Endodermal cell (in vitro differentiated cells): ENCODE measurements around the gene PNPLA8. TPM values are rescaled to one million over a fixed set of nuclear protein-coding genes. Genes with fewer than 3 reads are reported as not detected.
"Not testable (repeated sequence)": the region's sequence is repeated elsewhere in the genome, so short reads cannot be mapped to it uniquely, and the experiment has no call there.

ENCODE experiments used
- DNase-seq: peaks from one replicate; pipeline ENCODE4 v3.0.0-alpha.2; 2017
- H3K27ac ChIP-seq: 2 replicates; pipeline ENCODE4 v1.5.1; 2013; ENCODE audit warnings: mild to moderate bottlenecking, low read depth, low read length, moderate library complexity
- H3K27me3 ChIP-seq: 2 replicates; pipeline ENCODE4 v1.6.1; 2013; ENCODE audit warnings: mild to moderate bottlenecking, low read length, moderate library complexity; ENCODE audit not compliant: insufficient read depth, control insufficient read depth, poor library complexity, severe bottlenecking
- H3K36me3 ChIP-seq: 2 replicates; pipeline ENCODE4 v1.7.0; 2013; ENCODE audit warnings: mild to moderate bottlenecking, low read length, moderate library complexity; ENCODE audit not compliant: control insufficient read depth, insufficient read depth
- H3K4me1 ChIP-seq: one replicate; pipeline ENCODE4 v1.7.0; 2013; ENCODE audit warnings: low read length; ENCODE audit not compliant: control insufficient read depth, insufficient read depth
- H3K4me3 ChIP-seq: 2 replicates; pipeline ENCODE4 v1.5.1; 2013; ENCODE audit warnings: mild to moderate bottlenecking, low read length, moderate library complexity
- H3K9ac ChIP-seq: 2 replicates; pipeline ENCODE4 v1.6.1; 2013; ENCODE audit warnings: mild to moderate bottlenecking, low read length, moderate library complexity; ENCODE audit not compliant: poor library complexity, severe bottlenecking; ENCODE audit errors: extremely low read depth
- H3K9me3 ChIP-seq: 2 replicates; pipeline ENCODE4 v1.6.1; 2013; ENCODE audit warnings: mild to moderate bottlenecking, low read length, moderate library complexity; ENCODE audit not compliant: control insufficient read depth
- H3K27ac Mint-ChIP-seq: 2 replicates; pipeline ENCODE4 v1.8.0; 2020; ENCODE audit warnings: mixed read lengths
- H3K27me3 Mint-ChIP-seq: 2 replicates; pipeline ENCODE4 v1.8.0; 2021; ENCODE audit warnings: mild to moderate bottlenecking, mixed read lengths; ENCODE audit not compliant: insufficient read depth
- H3K36me3 Mint-ChIP-seq: 2 replicates; pipeline ENCODE4 v1.8.0; 2020; ENCODE audit warnings: low read depth, mixed read lengths
- H3K4me1 Mint-ChIP-seq: 2 replicates; pipeline ENCODE4 v1.8.0; 2020; ENCODE audit warnings: mixed read lengths
- H3K4me3 Mint-ChIP-seq: 2 replicates; pipeline ENCODE4 v1.8.0; 2020; ENCODE audit warnings: mild to moderate bottlenecking, moderate library complexity, mixed read lengths
- H3K9me3 Mint-ChIP-seq: 2 replicates; pipeline ENCODE4 v1.8.0; 2020; ENCODE audit warnings: mild to moderate bottlenecking, mixed read lengths
- WGBS, 2 experiments: methylation state at CpG; one replicate each; pipeline versions ENCODE4 v1.1.5 to v1.1.7; 2013; ENCODE audit warnings: missing lambda C conversion rate in 2 of 2, mixed read lengths in 1 of 2; ENCODE audit not compliant: insufficient coverage in 1 of 2, insufficient read length in 1 of 2; 5-methylcytosine and 5-hydroxymethylcytosine counted together
- total RNA-seq, 2 donors: library from RNA; stranded (reverse); fragmentation: NEBNext Ultra II Directional in 1 of 2; extraction: Animal tissue kit (Norgen Biotek cat#: 25700) in 1 of 2; gene quantifications; 2 replicates in 1 of 2; 3 replicates in 1 of 2; pipeline ENCODE4 v1.2.1, GENCODE V29; 2021
- TF ChIP-seq, protein P1 (sequence below): fragments of 200-600 bp; sonication (generic); conservative IDR thresholded peaks from 2 replicates; pipeline ENCODE4 v1.5.0; 2021; ENCODE audit warnings: antibody characterized with exemption, mild to moderate bottlenecking

PNPLA8 gene
- total RNA-seq, 2 donors from 2014 or later: 15.9 to 20.1 TPM

GRCh38 chr7:108468246-108468645 is 57.7 kb downstream of the PNPLA8 start:
- 43 to 65% methylated on average over 3 to 4 of the region's 4 CpGs for WGBS, 2 experiments
- peaks cover 9% of the 10 kb centered on the region for H3K4me1 ChIP-seq
- no peaks in the 10 kb centered on the region for H3K9me3 Mint-ChIP-seq
- H3K4me3 ChIP-seq: peak overlapping the region; percentile 20
- no peaks in the 10 kb centered on the region for H3K27me3 Mint-ChIP-seq
- no peak overlapping the region for H3K27ac ChIP-seq
- no peaks in the 10 kb centered on the region for H3K36me3 ChIP-seq
- TF ChIP-seq, protein P1, sequence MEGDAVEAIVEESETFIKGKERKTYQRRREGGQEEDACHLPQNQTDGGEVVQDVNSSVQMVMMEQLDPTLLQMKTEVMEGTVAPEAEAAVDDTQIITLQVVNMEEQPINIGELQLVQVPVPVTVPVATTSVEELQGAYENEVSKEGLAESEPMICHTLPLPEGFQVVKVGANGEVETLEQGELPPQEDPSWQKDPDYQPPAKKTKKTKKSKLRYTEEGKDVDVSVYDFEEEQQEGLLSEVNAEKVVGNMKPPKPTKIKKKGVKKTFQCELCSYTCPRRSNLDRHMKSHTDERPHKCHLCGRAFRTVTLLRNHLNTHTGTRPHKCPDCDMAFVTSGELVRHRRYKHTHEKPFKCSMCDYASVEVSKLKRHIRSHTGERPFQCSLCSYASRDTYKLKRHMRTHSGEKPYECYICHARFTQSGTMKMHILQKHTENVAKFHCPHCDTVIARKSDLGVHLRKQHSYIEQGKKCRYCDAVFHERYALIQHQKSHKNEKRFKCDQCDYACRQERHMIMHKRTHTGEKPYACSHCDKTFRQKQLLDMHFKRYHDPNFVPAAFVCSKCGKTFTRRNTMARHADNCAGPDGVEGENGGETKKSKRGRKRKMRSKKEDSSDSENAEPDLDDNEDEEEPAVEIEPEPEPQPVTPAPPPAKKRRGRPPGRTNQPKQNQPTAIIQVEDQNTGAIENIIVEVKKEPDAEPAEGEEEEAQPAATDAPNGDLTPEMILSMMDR: no peak
- DNase-seq: peak; percentile 60
- no peaks in the 10 kb centered on the region for H3K36me3 Mint-ChIP-seq
- peaks cover 14% of the 10 kb centered on the region for H3K4me1 Mint-ChIP-seq
- no peak overlapping the region for H3K9ac ChIP-seq
- H3K9me3 ChIP-seq: no peaks in the 10 kb centered on the region
- no peaks in the 10 kb centered on the region for H3K27me3 ChIP-seq
- H3K4me3 Mint-ChIP-seq: no peak overlapping the region
- H3K27ac Mint-ChIP-seq: peak overlapping the region; percentile 61

DNA sequence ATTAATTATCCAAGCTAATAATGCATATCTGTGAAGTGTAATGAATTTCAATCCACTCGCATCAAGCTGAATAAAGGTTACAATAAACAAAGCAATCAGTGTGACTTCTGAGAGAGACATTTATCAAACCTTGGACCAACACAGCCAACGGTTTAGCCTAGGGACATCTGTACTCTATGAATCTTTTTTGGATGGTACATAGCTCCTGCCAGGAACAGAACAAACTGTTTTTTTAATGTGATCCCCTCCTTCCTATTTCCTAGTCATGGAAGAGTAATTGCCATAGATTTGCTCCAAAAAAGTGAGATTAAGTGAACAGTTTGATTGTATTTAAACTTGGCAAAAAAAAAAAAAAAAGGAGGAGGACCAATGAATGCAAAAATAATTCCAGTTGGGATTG is 58.5 kb downstream of the PNPLA8 start:
- no peaks in the 10 kb centered on the region for H3K36me3 ChIP-seq
- no peak overlapping the region for H3K27ac ChIP-seq
- H3K36me3 Mint-ChIP-seq: no peaks in the 10 kb centered on the region
- peaks cover 9% of the 10 kb centered on the region for H3K4me1 ChIP-seq
- H3K4me3 Mint-ChIP-seq: no peak overlapping the region
- H3K9ac ChIP-seq: no peak overlapping the region
- no peaks in the 10 kb centered on the region for H3K9me3 ChIP-seq
- no peak for DNase-seq
- H3K27ac Mint-ChIP-seq: no peak overlapping the region
- peaks cover 14% of the 10 kb centered on the region for H3K4me1 Mint-ChIP-seq
- H3K27me3 Mint-ChIP-seq: no peaks in the 10 kb centered on the region
- H3K27me3 ChIP-seq: no peaks in the 10 kb centered on the region
- H3K4me3 ChIP-seq: peak overlapping the region; percentile 20
- 91% methylated on average over 2 of the region's 2 CpGs; no CpG with 5 or more reads in 1 of the 2 experiments for WGBS, 2 experiments
- TF ChIP-seq, protein P1: no peak
- no peaks in the 10 kb centered on the region for H3K9me3 Mint-ChIP-seq

GRCh38 chr7:108466322-108466721 is 59.6 kb downstream of the PNPLA8 start:
- not testable (repeated sequence) for H3K9me3 ChIP-seq, H3K36me3 Mint-ChIP-seq, H3K4me1 ChIP-seq, DNase-seq, H3K9ac ChIP-seq, H3K27me3 ChIP-seq, H3K27ac ChIP-seq, H3K27me3 Mint-ChIP-seq, H3K9me3 Mint-ChIP-seq, H3K27ac Mint-ChIP-seq, H3K4me3 Mint-ChIP-seq, H3K36me3 ChIP-seq, H3K4me3 ChIP-seq
- peaks cover 14% of the 10 kb centered on the region for H3K4me1 Mint-ChIP-seq
- 82% methylated on average over 1 of the region's 2 CpGs; no CpG with 5 or more reads in 1 of the 2 experiments for WGBS, 2 experiments

- Histone ChIP-seq H3K9ac (no peak overlapping the region), H3K36me3 (no peaks in the 10 kb centered on the region), H3K9me3 (no peaks in the 10 kb centered on the region), H3K27me3 (no peaks in the 10 kb centered on the region), H3K27ac (no peak overlapping the region), H3K4me3 (no peak overlapping the region), H3K4me1 (peaks cover 9% of the 10 kb centered on the region)
- 100% methylated on average over 1 of the region's 2 CpGs; no CpG with 5 or more reads in 1 of the 2 experiments for WGBS, 2 experiments
- peaks cover 2% of the 10 kb centered on the region for H3K27me3 Mint-ChIP-seq
- H3K9me3 Mint-ChIP-seq: no peaks in the 10 kb centered on the region
- DNase-seq: no peak
- TF ChIP-seq, protein P1: no peak
- H3K36me3 Mint-ChIP-seq: no peaks in the 10 kb centered on the region
- no peak overlapping the region for H3K4me3 Mint-ChIP-seq
- no peak overlapping the region for H3K27ac Mint-ChIP-seq
- H3K4me1 Mint-ChIP-seq: peaks cover 18% of the 10 kb centered on the region
Measured at GRCh38 chr7:108464743-108465142, 61.2 kb downstream of the PNPLA8 start.
